Natural killer cell (primary cell): ENCODE results near the gene RGP1. TPM values are rescaled to one million over a fixed set of nuclear protein-coding genes. Genes with fewer than 3 reads are reported as not detected.
A peak's percentile ranks its signal among the peaks of the same experiment; 100 is the strongest.

Experiments
- ATAC-seq, 3 donors: fragments of 150-1000 bp in 2 of 3; fragments of 200-7000 bp in 1 of 3; cut with Tn5 transposase; 1 replicate in 1 of 3; 2 replicates in 2 of 3; pipeline ENCODE4 v1.10.0; 2021; ENCODE audit warnings: mild to moderate bottlenecking in 2 of 3, moderate library complexity in 2 of 3
- DNase-seq, 2 donors: peaks; one replicate each; pipeline versions ENCODE4 v3.0.0 to v3.0.0-alpha.2; 2013 to 2021; ENCODE audit warnings: mixed read lengths in 1 of 2
- H3K27ac ChIP-seq: one replicate; pipeline ENCODE4 v1.5.1; 2013; ENCODE audit warnings: mild to moderate bottlenecking, low read length
- H3K27me3 ChIP-seq: one replicate; pipeline ENCODE4 v1.6.1; 2013; ENCODE audit warnings: low read length; ENCODE audit not compliant: control insufficient read depth, insufficient read depth
- H3K36me3 ChIP-seq: one replicate; pipeline ENCODE4 v1.6.1; 2013; ENCODE audit warnings: low read length; ENCODE audit not compliant: control insufficient read depth, insufficient read depth
- H3K4me1 ChIP-seq: one replicate; pipeline ENCODE4 v1.6.1; 2013; ENCODE audit warnings: low read length; ENCODE audit not compliant: control insufficient read depth, insufficient read depth
- H3K4me3 ChIP-seq: one replicate; pipeline ENCODE4 v1.5.1; 2013; ENCODE audit warnings: low read length
- H3K9me3 ChIP-seq: one replicate; pipeline ENCODE4 v1.6.1; 2013; ENCODE audit warnings: low read length; ENCODE audit not compliant: control insufficient read depth, insufficient read depth
- H3K27ac Mint-ChIP-seq, 2 donors: one replicate each; pipeline ENCODE4 v1.8.0; 2022; ENCODE audit warnings: mild to moderate bottlenecking in 2 of 2, mixed read lengths in 2 of 2, moderate library complexity in 1 of 2
- H3K27me3 Mint-ChIP-seq, 2 donors: one replicate each; pipeline ENCODE4 v1.8.0; 2022; ENCODE audit warnings: low read depth in 2 of 2, mixed read lengths in 2 of 2
- H3K36me3 Mint-ChIP-seq: one replicate; pipeline ENCODE4 v1.8.0; 2022; ENCODE audit warnings: mixed read lengths
- H3K4me1 Mint-ChIP-seq, 2 donors: one replicate each; pipeline ENCODE4 v1.8.0; 2022; ENCODE audit warnings: mixed read lengths in 2 of 2
- H3K4me3 Mint-ChIP-seq: one replicate; pipeline ENCODE4 v1.8.0; 2022; ENCODE audit warnings: mild to moderate bottlenecking, moderate library complexity, mixed read lengths
- H3K9me3 Mint-ChIP-seq, 2 donors: one replicate each; pipeline ENCODE4 v1.8.0; 2022; ENCODE audit warnings: mixed read lengths in 2 of 2
- CTCF ChIP-seq: fragments of 200-600 bp; IDR thresholded peaks from one replicate; pipeline ENCODE4 v1.8.0; 2022; ENCODE audit warnings: antibody characterized with exemption
- WGBS: methylation state at CpG from one replicate; pipeline ENCODE4 v1.1.7; 2013; ENCODE audit warnings: missing lambda C conversion rate; ENCODE audit not compliant: insufficient coverage; 5-methylcytosine and 5-hydroxymethylcytosine counted together
- intact Hi-C: fragments of 100-400 bp; cut with micrococcal nuclease; formaldehyde crosslinking; loops from one replicate; pipeline ENCODE4 v1.14.2; 2022
- total RNA-seq, 4 donors: library from RNA; stranded (reverse); fragments of 120-200 nt in 1 of 4; gene quantifications; one replicate each; pipeline versions ENCODE4 v1.2.3 to v1.2.4, GENCODE V29; 2013 to 2022

RGP1 gene
- total RNA-seq, 3 donors from 2014 or later (not counting 1 experiment from before 2014, with no cell fraction given): 22.3 to 26.4 (median 23.3) TPM

- ATAC-seq: no peak
Measured at GRCh38 chr9:35702696-35703095, 46.4 kb upstream of the RGP1 start.

GRCh38 chr9:35703906-35704672 is 45.0 kb upstream of the RGP1 start:
- peaks cover 27% of the 10 kb centered on the region for H3K36me3 Mint-ChIP-seq
- H3K4me3 ChIP-seq: no peak overlapping the region
- no peaks in the 10 kb centered on the region for H3K9me3 ChIP-seq
- H3K4me1 ChIP-seq: no peaks in the 10 kb centered on the region
- ATAC-seq (no peak), DNase-seq (no peak)
- WGBS: 97% methylated on average over 26 of the region's 26 CpGs
- H3K4me3 Mint-ChIP-seq: no peak overlapping the region
- no peaks in the 10 kb centered on the region for H3K9me3 Mint-ChIP-seq
- H3K36me3 ChIP-seq: peaks cover 97% of the 10 kb centered on the region
- no peak overlapping the region for H3K27ac Mint-ChIP-seq
- H3K4me1 Mint-ChIP-seq: peaks cover 13 to 20% of the 10 kb centered on the region in 2 donors
- intact Hi-C loops: no loop called here
- TF ChIP-seq CTCF: no peak
- no peak overlapping the region for H3K27ac ChIP-seq
- H3K27me3 Mint-ChIP-seq: no peaks in the 10 kb centered on the region
- no peaks in the 10 kb centered on the region for H3K27me3 ChIP-seq

More at GRCh38 chr9:35702696-35703095, 46.4 kb upstream of the RGP1 start:
- H3K4me1 Mint-ChIP-seq: peaks cover 12 to 18% of the 10 kb centered on the region in 2 donors
- no peaks in the 10 kb centered on the region for H3K9me3 Mint-ChIP-seq
- Histone ChIP-seq H3K27me3 (no peaks in the 10 kb centered on the region), H3K27ac (no peak overlapping the region), H3K4me3 (no peak overlapping the region), H3K4me1 (no peaks in the 10 kb centered on the region), H3K36me3 (peaks cover 98% of the 10 kb centered on the region), H3K9me3 (no peaks in the 10 kb centered on the region)
- WGBS: 98% methylated on average over 7 of the region's 7 CpGs
- intact Hi-C loops: no loop called here
- H3K27ac Mint-ChIP-seq: peak overlapping the region; percentile 36 to 65
- no peak for TF ChIP-seq CTCF
- no peaks in the 10 kb centered on the region for H3K27me3 Mint-ChIP-seq
- no peak for DNase-seq
- H3K4me3 Mint-ChIP-seq: no peak overlapping the region
- H3K36me3 Mint-ChIP-seq: peaks cover 14% of the 10 kb centered on the region

GRCh38 chr9:35705372-35705771 is 43.7 kb upstream of the RGP1 start:
- no peaks in the 10 kb centered on the region for H3K9me3 Mint-ChIP-seq
- ATAC-seq (no peak), DNase-seq (no peak)
- peak overlapping the region in 1 of 2 donors; percentile 78 for H3K27ac Mint-ChIP-seq
- H3K4me3 ChIP-seq: no peak overlapping the region
- H3K4me1 ChIP-seq: no peaks in the 10 kb centered on the region
- H3K36me3 ChIP-seq: peaks cover 92% of the 10 kb centered on the region
- WGBS: 91% methylated on average over 8 of the region's 8 CpGs
- TF ChIP-seq CTCF: no peak
- H3K4me1 Mint-ChIP-seq: peaks cover 13 to 20% of the 10 kb centered on the region in 2 donors
- no peaks in the 10 kb centered on the region for H3K27me3 ChIP-seq
- H3K36me3 Mint-ChIP-seq: peaks cover 27% of the 10 kb centered on the region
- H3K4me3 Mint-ChIP-seq: no peak overlapping the region
- H3K9me3 ChIP-seq: no peaks in the 10 kb centered on the region
- H3K27ac ChIP-seq: no peak overlapping the region
- intact Hi-C loops: no loop called here
- H3K27me3 Mint-ChIP-seq: no peaks in the 10 kb centered on the region
